RWPE2 (cell line): Measurements from ENCODE around the gene STK11.

ENCODE experiments used
- ATAC-seq: fragments of 200-7000 bp; cut with Tn5 transposase; 3 replicates; pipeline ENCODE4 v1.9.1; 2021; ENCODE audit warnings: low read depth
- DNase-seq: peaks from one replicate; pipeline ENCODE4 v3.0.0-alpha.2; 2020; ENCODE audit warnings: low spot score
- H3K27ac ChIP-seq: fragments of 450-650 bp; 2 replicates; pipeline ENCODE4 v1.5.1; 2017; ENCODE audit warnings: mild to moderate bottlenecking; ENCODE audit not compliant: poor library complexity, severe bottlenecking
- H3K27me3 ChIP-seq: fragments of 250-450 bp; sonication (Bioruptor Pico); 2 replicates; pipeline ENCODE4 v1.5.1; 2021; ENCODE audit warnings: mild to moderate bottlenecking, moderate library complexity; ENCODE audit not compliant: insufficient read depth, poor library complexity, severe bottlenecking
- H3K36me3 ChIP-seq: fragments of 250-450 bp; sonication (Bioruptor Pico); 2 replicates; pipeline ENCODE4 v1.5.1; 2020; ENCODE audit warnings: low read depth, mild to moderate bottlenecking, moderate library complexity
- H3K4me1 ChIP-seq: fragments of 250-450 bp; sonication (Bioruptor Pico); 2 replicates; pipeline ENCODE4 v1.5.1; 2021; ENCODE audit warnings: mild to moderate bottlenecking, moderate library complexity; ENCODE audit not compliant: insufficient read depth, poor library complexity, severe bottlenecking
- H3K4me3 ChIP-seq: fragments of 250-450 bp; sonication (Bioruptor Pico); 2 replicates; pipeline ENCODE4 v1.5.1; 2021; ENCODE audit warnings: mild to moderate bottlenecking, moderate library complexity; ENCODE audit not compliant: severe bottlenecking
- H3K9me3 ChIP-seq: fragments of 250-450 bp; sonication (Bioruptor Pico); 2 replicates; pipeline ENCODE4 v1.5.1; 2021; ENCODE audit warnings: mild to moderate bottlenecking, moderate library complexity; ENCODE audit not compliant: severe bottlenecking
- CTCF ChIP-seq: fragments of 450-650 bp; IDR thresholded peaks from one replicate; pipeline ENCODE4 v1.5.1; 2017; ENCODE audit warnings: mild to moderate bottlenecking, moderate library complexity; ENCODE audit not compliant: poor library complexity, severe bottlenecking

STK11 gene

GRCh38 chr19:1233115-1233667 is 27.6 kb downstream of the STK11 start:
- H3K4me3 ChIP-seq: no peak overlapping the region
- peaks cover 17% of the 10 kb centered on the region for H3K36me3 ChIP-seq
- H3K27me3 ChIP-seq: no peaks in the 10 kb centered on the region
- H3K27ac ChIP-seq: peak overlapping the region; percentile 45
- ATAC-seq (no peak), DNase-seq (no peak)
- no peaks in the 10 kb centered on the region for H3K9me3 ChIP-seq
- no peak for TF ChIP-seq CTCF
- peaks cover 8% of the 10 kb centered on the region for H3K4me1 ChIP-seq

DNA sequence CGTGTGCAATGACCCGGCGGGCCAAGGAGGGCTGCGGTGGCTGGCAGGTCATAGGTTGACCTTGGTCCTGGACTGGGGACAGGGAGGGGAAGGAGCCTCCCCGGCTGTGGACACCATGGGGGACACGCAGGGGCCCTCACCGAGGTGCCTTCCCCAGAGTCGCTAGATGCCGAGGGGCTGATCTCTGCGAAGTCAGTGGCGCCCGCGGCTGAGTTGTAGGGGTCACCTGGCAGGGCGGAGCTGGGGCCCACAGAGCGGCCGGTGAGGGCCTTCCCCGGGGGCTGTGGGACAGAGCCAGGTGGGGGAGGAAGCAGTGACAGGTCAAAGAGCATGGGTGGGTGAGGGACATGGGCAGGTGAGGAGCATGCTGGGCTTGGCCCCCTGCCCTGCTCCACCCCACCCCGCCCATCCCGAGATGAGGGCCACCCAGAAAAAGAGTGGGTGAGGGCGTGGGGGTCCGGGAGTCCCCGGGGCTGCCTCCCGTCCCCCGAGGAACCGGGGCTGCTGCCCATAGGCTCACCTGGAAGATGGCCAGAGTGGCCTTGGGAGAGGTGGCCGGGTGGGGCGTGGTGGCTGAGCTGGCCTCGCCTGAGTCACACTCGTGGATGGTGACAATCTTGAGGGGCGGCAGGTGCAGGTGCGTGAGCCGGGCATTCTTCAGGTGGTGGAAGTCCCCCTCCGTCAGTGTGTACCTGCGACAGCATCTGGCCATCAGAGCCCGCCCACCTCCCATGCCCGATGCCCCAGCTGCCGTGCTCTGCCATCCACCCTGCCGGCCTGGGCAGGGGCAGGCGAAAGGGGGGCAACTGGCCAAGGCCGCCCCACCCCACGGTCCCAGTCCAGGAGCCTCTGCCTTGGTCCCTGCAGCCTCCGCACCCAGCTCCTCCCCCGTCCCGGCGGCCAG is 28.7 kb downstream of the STK11 start:
- TF ChIP-seq CTCF: no peak
- Histone ChIP-seq H3K4me1 (peaks cover 8% of the 10 kb centered on the region), H3K27me3 (no peaks in the 10 kb centered on the region), H3K36me3 (peaks cover 16% of the 10 kb centered on the region), H3K27ac (no peak overlapping the region), H3K4me3 (no peak overlapping the region), H3K9me3 (no peaks in the 10 kb centered on the region)
- ATAC-seq (no peak), DNase-seq (no peak)

GRCh38 chr19:1234955-1235380 is 29.4 kb downstream of the STK11 start:
- no peak overlapping the region for H3K27ac ChIP-seq

GRCh38 chr19:1235625-1236538 is 30.3 kb downstream of the STK11 start:
- Histone ChIP-seq H3K27ac (peak overlapping the region; percentile 97), H3K4me3 (peak overlapping the region; percentile 88), H3K27me3 (no peaks in the 10 kb centered on the region), H3K36me3 (peaks cover 16% of the 10 kb centered on the region), H3K4me1 (peaks cover 9% of the 10 kb centered on the region), H3K9me3 (no peaks in the 10 kb centered on the region)
- no peak for TF ChIP-seq CTCF
- no peak for DNase-seq
- ATAC-seq: 0 out of 3 replicates have a peak, but pooled peaks have one; percentile 22

More at GRCh38 chr19:1234955-1235380, 29.4 kb downstream of the STK11 start:
- no peak for ATAC-seq
- peaks cover 16% of the 10 kb centered on the region for H3K36me3 ChIP-seq
- no peak for DNase-seq
- H3K9me3 ChIP-seq: no peaks in the 10 kb centered on the region
- peaks cover 8% of the 10 kb centered on the region for H3K4me1 ChIP-seq
- no peaks in the 10 kb centered on the region for H3K27me3 ChIP-seq
- TF ChIP-seq CTCF: no peak
- H3K4me3 ChIP-seq: no peak overlapping the region
